ENCODE measurements around the gene SORL1. TPM values are rescaled to one million over a fixed set of nuclear protein-coding genes. Genes with fewer than 3 reads are reported as not detected.

The SORL1 gene
- total RNA-seq, 1 donor from 2014 or later = 11.3 TPM

- no peak for TF ChIP-seq CTCF (IDR thresholded peaks at IDR 0.05; ENCODE audit: insufficient read depth, low read length, severe bottlenecking)
- Histone ChIP-seq H3K27me3 (ENCODE audit: control insufficient read depth, insufficient read depth, low read length) (no peaks in the 10 kb centered on the region), H3K36me3 (ENCODE audit: control insufficient read depth, insufficient read depth, low read length) (no peaks in the 10 kb centered on the region), H3K4me3 (ENCODE audit: low read depth, low read length) (no peak overlapping the region)
- DNase-seq (ENCODE audit: low read depth) (no peak), FAIRE-seq (no peak)
Observed at GRCh38 chr11:121582296-121582695, 130.2 kb downstream of the SORL1 start.

GRCh38 chr11:121583825-121584224, 131.7 kb downstream of the SORL1 start:
- H3K4me3 ChIP-seq (ENCODE audit: low read depth, low read length) = no peak overlapping the region
- H3K36me3 ChIP-seq (ENCODE audit: control insufficient read depth, insufficient read depth, low read length) = no peaks in the 10 kb centered on the region
- TF ChIP-seq CTCF (IDR thresholded peaks at IDR 0.05; ENCODE audit: insufficient read depth, low read length, severe bottlenecking) = no peak
- H3K27me3 ChIP-seq (ENCODE audit: control insufficient read depth, insufficient read depth, low read length) = no peaks in the 10 kb centered on the region
- DNase-seq (ENCODE audit: low read depth) (no peak), FAIRE-seq (no peak)

GRCh38 chr11:121586750-121587149, 134.6 kb downstream of the SORL1 start:
- TF ChIP-seq CTCF (IDR thresholded peaks at IDR 0.05; ENCODE audit: insufficient read depth, low read length, severe bottlenecking) = no peak
- H3K36me3 ChIP-seq (ENCODE audit: control insufficient read depth, insufficient read depth, low read length) = no peaks in the 10 kb centered on the region
- DNase-seq (ENCODE audit: low read depth) = no peak
- H3K4me3 ChIP-seq (ENCODE audit: low read depth, low read length) = no peak overlapping the region
- FAIRE-seq = no peak
- no peaks in the 10 kb centered on the region for H3K27me3 ChIP-seq (ENCODE audit: control insufficient read depth, insufficient read depth, low read length)

GRCh38 chr11:121587182-121587581, 135.1 kb downstream of the SORL1 start:
- TF ChIP-seq CTCF (IDR thresholded peaks at IDR 0.05; ENCODE audit: insufficient read depth, low read length, severe bottlenecking) = no peak

GRCh38 chr11:121588747-121589146, 136.6 kb downstream of the SORL1 start:
- Histone ChIP-seq H3K4me3 (ENCODE audit: low read depth, low read length) (no peak overlapping the region), H3K27me3 (ENCODE audit: control insufficient read depth, insufficient read depth, low read length) (no peaks in the 10 kb centered on the region), H3K36me3 (ENCODE audit: control insufficient read depth, insufficient read depth, low read length) (no peaks in the 10 kb centered on the region)
- FAIRE-seq (no peak), DNase-seq (ENCODE audit: low read depth) (no peak)
- no peak for TF ChIP-seq CTCF (IDR thresholded peaks at IDR 0.05; ENCODE audit: insufficient read depth, low read length, severe bottlenecking)

More at GRCh38 chr11:121587182-121587581, 135.1 kb downstream of the SORL1 start:
- no peak for FAIRE-seq
- Histone ChIP-seq H3K4me3 (ENCODE audit: low read depth, low read length) (no peak overlapping the region), H3K36me3 (ENCODE audit: control insufficient read depth, insufficient read depth, low read length) (no peaks in the 10 kb centered on the region), H3K27me3 (ENCODE audit: control insufficient read depth, insufficient read depth, low read length) (no peaks in the 10 kb centered on the region)
- DNase-seq (ENCODE audit: low read depth) = no peak

- H3K4me3 ChIP-seq (ENCODE audit: low read depth, low read length) = no peak overlapping the region
- H3K36me3 ChIP-seq (ENCODE audit: control insufficient read depth, insufficient read depth, low read length) = no peaks in the 10 kb centered on the region
- FAIRE-seq (no peak), DNase-seq (ENCODE audit: low read depth) (no peak)
- no peaks in the 10 kb centered on the region for H3K27me3 ChIP-seq (ENCODE audit: control insufficient read depth, insufficient read depth, low read length)
- TF ChIP-seq CTCF (IDR thresholded peaks at IDR 0.05; ENCODE audit: insufficient read depth, low read length, severe bottlenecking) = no peak
Observed at GRCh38 chr11:121589946-121590537, 137.9 kb downstream of the SORL1 start.
